H9 (cell line): Measurements from ENCODE around the gene WNT6. TPM values are rescaled to one million over a fixed set of nuclear protein-coding genes. Genes with fewer than 3 reads are reported as not detected.

Source experiments
- DNase-seq: peaks from one replicate; pipeline ENCODE4 v3.0.0-alpha.2; 2017
- H2AFZ ChIP-seq: one replicate; pipeline ENCODE4 v1.6.1; 2013; ENCODE audit warnings: mild to moderate bottlenecking, low read length, control low read depth, moderate library complexity
- H2AK5ac ChIP-seq: 2 replicates; pipeline ENCODE4 v1.6.1; 2013; ENCODE audit warnings: low read length, control low read depth, mixed read lengths; ENCODE audit not compliant: insufficient read length
- H2BK120ac ChIP-seq: one replicate; pipeline ENCODE4 v1.6.1; 2013; ENCODE audit warnings: low read depth, mild to moderate bottlenecking, low read length, control low read depth, inconsistent platforms; ENCODE audit not compliant: poor library complexity, severe bottlenecking
- H2BK12ac ChIP-seq: 2 replicates; pipeline ENCODE4 v1.6.1; 2013; ENCODE audit warnings: low read length, control low read depth, mixed read lengths, low read depth; ENCODE audit not compliant: insufficient read length
- H2BK15ac ChIP-seq: 2 replicates; pipeline ENCODE4 v1.6.1; 2013; ENCODE audit warnings: low read depth, low read length, control low read depth
- H2BK20ac ChIP-seq: one replicate; pipeline ENCODE4 v1.6.1; 2013; ENCODE audit warnings: low read depth, mild to moderate bottlenecking, low read length, control low read depth, inconsistent platforms; ENCODE audit not compliant: poor library complexity, severe bottlenecking
- H2BK5ac ChIP-seq: 2 replicates; pipeline ENCODE4 v1.6.1; 2013; ENCODE audit warnings: low read length, control low read depth, mixed read lengths; ENCODE audit not compliant: insufficient read length
- H3K14ac ChIP-seq: 2 replicates; pipeline ENCODE4 v1.6.1; 2013; ENCODE audit warnings: low read length, control low read depth; ENCODE audit not compliant: insufficient read depth
- H3K18ac ChIP-seq: 2 replicates; pipeline ENCODE4 v1.6.1; 2013; ENCODE audit warnings: low read depth, mild to moderate bottlenecking, mixed read lengths, low read length, control low read depth; ENCODE audit not compliant: insufficient read length
- H3K23ac ChIP-seq: 2 replicates; pipeline ENCODE4 v1.6.1; 2013; ENCODE audit warnings: low read length, control low read depth, mixed read lengths, low read depth; ENCODE audit not compliant: insufficient read length
- H3K23me2 ChIP-seq: 2 replicates; pipeline ENCODE4 v1.6.1; 2013; ENCODE audit warnings: low read depth, mild to moderate bottlenecking, mixed read lengths, low read length, control low read depth; ENCODE audit not compliant: insufficient read length, poor library complexity, severe bottlenecking
- H3K27ac ChIP-seq: 2 replicates; pipeline ENCODE4 v1.5.1; 2013; ENCODE audit warnings: low read length, control low read depth, mixed read lengths, low read depth; ENCODE audit not compliant: insufficient read length
- H3K27me3 ChIP-seq: 2 replicates; pipeline ENCODE4 v1.6.1; 2013; ENCODE audit warnings: low read length, control low read depth, inconsistent platforms; ENCODE audit not compliant: insufficient read depth
- H3K4ac ChIP-seq: 2 replicates; pipeline ENCODE4 v1.6.1; 2013; ENCODE audit warnings: low read depth, mild to moderate bottlenecking, control low read depth, inconsistent platforms, low read length, moderate library complexity
- H3K4me1 ChIP-seq: 2 replicates; pipeline ENCODE4 v1.6.1; 2013; ENCODE audit warnings: low read length, control low read depth, inconsistent platforms; ENCODE audit not compliant: insufficient read depth
- H3K4me2 ChIP-seq: 2 replicates; pipeline ENCODE4 v1.6.1; 2013; ENCODE audit warnings: low read length, control low read depth, mixed read lengths; ENCODE audit not compliant: insufficient read length, insufficient read depth
- H3K56ac ChIP-seq: 2 replicates; pipeline ENCODE4 v1.6.1; 2013; ENCODE audit warnings: low read depth, mild to moderate bottlenecking, mixed read lengths, low read length, control low read depth; ENCODE audit not compliant: insufficient read length
- H3K79me1 ChIP-seq: 2 replicates; pipeline ENCODE4 v1.6.1; 2013; ENCODE audit warnings: low read depth, mild to moderate bottlenecking, moderate library complexity, low read length, control low read depth, inconsistent platforms; ENCODE audit not compliant: insufficient read depth, poor library complexity, severe bottlenecking
- H3K79me2 ChIP-seq: 2 replicates; pipeline ENCODE4 v1.6.1; 2013; ENCODE audit warnings: low read length, control low read depth, inconsistent platforms; ENCODE audit not compliant: insufficient read depth
- H3K9ac ChIP-seq: 2 replicates; pipeline ENCODE4 v1.6.1; 2013; ENCODE audit warnings: low read length, control low read depth, mixed read lengths; ENCODE audit not compliant: insufficient read length; ENCODE audit errors: extremely low read depth
- H3K9me3 ChIP-seq: one replicate; pipeline ENCODE4 v1.6.1; 2013; ENCODE audit warnings: low read depth, low read length, inconsistent platforms; ENCODE audit not compliant: control insufficient read depth
- H3T11ph ChIP-seq: one replicate; pipeline ENCODE4 v1.6.1; 2013; ENCODE audit warnings: mild to moderate bottlenecking, low read length, control low read depth, inconsistent platforms
- H4K20me1 ChIP-seq: one replicate; pipeline ENCODE4 v1.6.1; 2013; ENCODE audit not compliant: control insufficient read depth, insufficient read length, insufficient read depth
- H4K5ac ChIP-seq: 2 replicates; pipeline ENCODE4 v1.6.1; 2013; ENCODE audit warnings: low read depth, mild to moderate bottlenecking, mixed read lengths, low read length, control low read depth; ENCODE audit not compliant: insufficient read length
- H4K8ac ChIP-seq: replicated peaks from 2 replicates; pipeline ENCODE4 v1.6.1; 2013; ENCODE audit warnings: low read length, control low read depth, mixed read lengths, low read depth; ENCODE audit not compliant: insufficient read length
- H4K91ac ChIP-seq: 2 replicates; pipeline ENCODE4 v1.6.1; 2013; ENCODE audit warnings: low read depth, mild to moderate bottlenecking, moderate library complexity, mixed read lengths, low read length, control low read depth; ENCODE audit not compliant: insufficient read length
- H3K27ac Mint-ChIP-seq, 3 experiments: 2 replicates in 2 of 3; 3 replicates in 1 of 3; pipeline ENCODE4 v1.8.0; 2020 to 2021; ENCODE audit warnings: mixed read lengths in 3 of 3, mild to moderate bottlenecking in 1 of 3, moderate library complexity in 1 of 3
- H3K27me3 Mint-ChIP-seq: 2 replicates; pipeline ENCODE4 v1.8.0; 2021; ENCODE audit warnings: low read depth, mild to moderate bottlenecking, moderate library complexity, mixed read lengths
- H3K36me3 Mint-ChIP-seq, 3 experiments: 2 replicates in 2 of 3; 3 replicates in 1 of 3; pipeline ENCODE4 v1.8.0; 2020 to 2021; ENCODE audit warnings: low read depth in 3 of 3, mixed read lengths in 3 of 3; ENCODE audit not compliant: insufficient read depth in 1 of 3
- H3K4me1 Mint-ChIP-seq, 2 experiments: 2 replicates each; pipeline ENCODE4 v1.8.0; 2020; ENCODE audit warnings: mixed read lengths in 2 of 2
- H3K4me3 Mint-ChIP-seq, 2 experiments: 2 replicates in 1 of 2; 3 replicates in 1 of 2; pipeline ENCODE4 v1.8.0; 2020 to 2021; ENCODE audit warnings: mild to moderate bottlenecking in 2 of 2, mixed read lengths in 2 of 2, moderate library complexity in 1 of 2
- H3K9me3 Mint-ChIP-seq, 2 experiments: 2 replicates in 1 of 2; 3 replicates in 1 of 2; pipeline ENCODE4 v1.8.0; 2020; ENCODE audit warnings: mild to moderate bottlenecking in 2 of 2, mixed read lengths in 2 of 2, moderate library complexity in 1 of 2
- WGBS: extraction: QIAGEN DNeasy Blood & Tissue Kit; methylation state at CpG from one replicate; pipeline ENCODE4 v1.1.7; 2013; ENCODE audit warnings: missing lambda C conversion rate, low lambda C conversion rate, mixed read lengths; ENCODE audit not compliant: insufficient read length; ENCODE audit errors: extremely low coverage; 5-methylcytosine and 5-hydroxymethylcytosine counted together
- total RNA-seq: library from RNA; stranded (reverse); gene quantifications from 2 replicates; pipeline ENCODE4 v1.2.1, GENCODE V29; 2021
- TF ChIP-seq, protein P1 (sequence below): fragments of 200-600 bp; sonication (generic); conservative IDR thresholded peaks from 3 replicates; pipeline ENCODE4 v1.8.0; 2021; ENCODE audit warnings: antibody characterized with exemption, mild to moderate bottlenecking

The WNT6 gene
- total RNA-seq, 1 experiment from 2014 or later, result not detected

- Histone ChIP-seq H3K27me3 (peaks cover 68% of the 10 kb centered on the region), H3K4ac (no peak overlapping the region), H2BK5ac (no peak overlapping the region), H3T11ph (no peak overlapping the region), H2AK5ac (no peak overlapping the region), H3K9me3 (no peaks in the 10 kb centered on the region), H4K8ac (no peak overlapping the region), H3K79me2 (no peaks in the 10 kb centered on the region), H3K14ac (no peak overlapping the region), H2BK20ac (no peak overlapping the region), H3K23me2 (peaks cover 3% of the 10 kb centered on the region), H2BK120ac (no peak overlapping the region), H3K9ac (no peak overlapping the region), H3K4me1 (no peaks in the 10 kb centered on the region; the same call in 1 of the 2 replicates), H2BK12ac (no peak overlapping the region), H3K79me1 (no peaks in the 10 kb centered on the region), H2BK15ac (no peak overlapping the region), H3K23ac (no peak overlapping the region), H3K18ac (no peak overlapping the region), H3K27ac (no peak overlapping the region), H3K4me2 (no peak overlapping the region), H4K91ac (no peak overlapping the region), H2AFZ (no peak overlapping the region), H3K56ac (no peak overlapping the region), H4K5ac (no peak overlapping the region), H4K20me1 (no peaks in the 10 kb centered on the region)
- DNase-seq, result no peak
- Mint-ChIP-seq H3K4me1 (peaks cover 30 to 60% of the 10 kb centered on the region in 2 experiments), H3K4me3 (no peak overlapping the region), H3K9me3 (peaks cover 0 to 3% of the 10 kb centered on the region in 2 experiments; a peak in 1 of 5 replicates), H3K27ac (peak overlapping the region in 1 of 3 experiments; percentile 24; a peak in 1 of 7 replicates), H3K36me3 (no peaks in the 10 kb centered on the region), H3K27me3 (peaks cover 79% of the 10 kb centered on the region)
- TF ChIP-seq, protein P1, sequence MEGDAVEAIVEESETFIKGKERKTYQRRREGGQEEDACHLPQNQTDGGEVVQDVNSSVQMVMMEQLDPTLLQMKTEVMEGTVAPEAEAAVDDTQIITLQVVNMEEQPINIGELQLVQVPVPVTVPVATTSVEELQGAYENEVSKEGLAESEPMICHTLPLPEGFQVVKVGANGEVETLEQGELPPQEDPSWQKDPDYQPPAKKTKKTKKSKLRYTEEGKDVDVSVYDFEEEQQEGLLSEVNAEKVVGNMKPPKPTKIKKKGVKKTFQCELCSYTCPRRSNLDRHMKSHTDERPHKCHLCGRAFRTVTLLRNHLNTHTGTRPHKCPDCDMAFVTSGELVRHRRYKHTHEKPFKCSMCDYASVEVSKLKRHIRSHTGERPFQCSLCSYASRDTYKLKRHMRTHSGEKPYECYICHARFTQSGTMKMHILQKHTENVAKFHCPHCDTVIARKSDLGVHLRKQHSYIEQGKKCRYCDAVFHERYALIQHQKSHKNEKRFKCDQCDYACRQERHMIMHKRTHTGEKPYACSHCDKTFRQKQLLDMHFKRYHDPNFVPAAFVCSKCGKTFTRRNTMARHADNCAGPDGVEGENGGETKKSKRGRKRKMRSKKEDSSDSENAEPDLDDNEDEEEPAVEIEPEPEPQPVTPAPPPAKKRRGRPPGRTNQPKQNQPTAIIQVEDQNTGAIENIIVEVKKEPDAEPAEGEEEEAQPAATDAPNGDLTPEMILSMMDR, result no peak
- no CpG with 5 or more reads among the region's 14 CpGs for WGBS
These were observed 4.1 kb upstream of the WNT6 start for GRCh38 chr2:218855305-218856166.
